Adrenal gland (tissue), 12 donors: ENCODE data around the gene GABRR1. TPM values are rescaled to one million over a fixed set of nuclear protein-coding genes. Genes with fewer than 3 reads are reported as not detected.
"Not testable (repeated sequence)": the region's sequence is repeated elsewhere in the genome, so short reads cannot be mapped to it uniquely, and the experiment has no call there.

ENCODE experiments used
- DNase-seq, 7 donors: peaks; one replicate each; pipeline ENCODE4 v3.0.0-alpha.2; 2019 to 2020
- H3K27ac ChIP-seq, 5 donors: fragments of 200-600 bp; sonication (generic) in 4 of 5; 1 replicate in 3 of 5; 2 replicates in 2 of 5; pipeline versions ENCODE4 v1.5.1 to v1.8.0; 2016 to 2020; ENCODE audit warnings: mild to moderate bottlenecking in 1 of 5
- H3K27me3 ChIP-seq: fragments of 200-600 bp; 2 replicates; pipeline ENCODE4 v1.8.0; 2021
- H3K36me3 ChIP-seq, 2 donors: fragments of 200-600 bp; replicated peaks in 1 of 2; 1 replicate in 1 of 2; 2 replicates in 1 of 2; pipeline versions ENCODE4 v1.5.1 to v1.8.0; 2018 to 2022
- H3K4me1 ChIP-seq, 2 donors: fragments of 200-600 bp; replicated peaks in 1 of 2; 1 replicate in 1 of 2; 2 replicates in 1 of 2; pipeline versions ENCODE4 v1.5.1 to v1.8.0; 2018 to 2021
- H3K4me3 ChIP-seq, 4 donors: fragments of 200-600 bp; sonication (generic) in 3 of 4; one replicate each; pipeline ENCODE4 v1.5.1; 2016 to 2018
- H3K9me3 ChIP-seq, 3 donors: fragments of 200-600 bp; sonication (generic) in 1 of 3; replicated peaks in 1 of 3; 1 replicate in 2 of 3; 2 replicates in 1 of 3; pipeline versions ENCODE4 v1.5.1 to v1.8.0; 2016 to 2021
- POLR2A ChIP-seq, 2 donors: fragments of 450-650 bp; IDR thresholded peaks; one replicate each; pipeline ENCODE4 v1.6.1; 2017; ENCODE audit warnings: antibody characterized with exemption in 2 of 2, mild to moderate bottlenecking in 2 of 2, moderate library complexity in 1 of 2
- WGBS, 4 donors: extraction: QIAGEN DNeasy Blood & Tissue Kit in 2 of 4; methylation state at CpG; one replicate each; pipeline versions ENCODE4 v1.1.5 to v1.1.7; 2013 to 2017; 5-methylcytosine and 5-hydroxymethylcytosine counted together
- intact Hi-C, 2 donors: fragments of 100-400 bp; cut with DNase I; formaldehyde crosslinking; loops; one replicate each; pipeline versions ENCODE4 v1.14.1 to v1.15.0; 2022 to 2023
- polyA plus RNA-seq, 3 donors: library from polyadenylated mRNA; stranded (reverse); fragments of 200-250 nt in 2 of 3; fragments of 350-450 nt in 1 of 3; fragmentation: Illumina TruSeq in 1 of 3; extraction: RNeasy Lipid Tissue Mini Kit (QIAGEN cat#74804) in 1 of 3; gene quantifications; one replicate each; pipeline ENCODE4 v1.2.3, GENCODE V29; 2013 to 2014
- total RNA-seq, 9 donors: library from RNA; depleted of rRNA in 4 of 9; stranded (reverse); fragments of >200 nt in 4 of 9; fragments of 120-200 nt in 1 of 9; fragmentation: NEBNext Ultra II Directional in 1 of 9; extraction: Animal tissue kit (Norgen Biotek cat#: 25700) in 1 of 9; gene quantifications; one replicate each; pipeline versions ENCODE4 v1.1.0 to v1.2.4, GENCODE V29; 2013 to 2023
- TF ChIP-seq, protein P1 (sequence below), 6 experiments: fragments of 450-650 bp in 4 of 6; fragments of 200-600 bp in 2 of 6; sonication (generic) in 1 of 6; IDR thresholded peaks; 1 replicate in 5 of 6; 2 replicates in 1 of 6; pipeline versions ENCODE4 v1.5.1 to v1.8.0; 2016 to 2021; ENCODE audit warnings: antibody characterized with exemption in 6 of 6, mild to moderate bottlenecking in 2 of 6, moderate library complexity in 1 of 6
- donor health status: healthy with polysubstance abuse.
- donor health status: Bipolar disorder and iron deficiency.
- donor health status: DM: yes; HTN: yes; CAD: no.
- donor health status: DM: no; HTN: no; CAD: no.
- donor health status: DM: no; HTN: no; CAD: no.
- donor health status: DM: yes; HTN: yes; CAD: no.

The GABRR1 gene
- total and polyA plus RNA-seq, 12 donors = 0.06 TPM; not detected in 11

DNA sequence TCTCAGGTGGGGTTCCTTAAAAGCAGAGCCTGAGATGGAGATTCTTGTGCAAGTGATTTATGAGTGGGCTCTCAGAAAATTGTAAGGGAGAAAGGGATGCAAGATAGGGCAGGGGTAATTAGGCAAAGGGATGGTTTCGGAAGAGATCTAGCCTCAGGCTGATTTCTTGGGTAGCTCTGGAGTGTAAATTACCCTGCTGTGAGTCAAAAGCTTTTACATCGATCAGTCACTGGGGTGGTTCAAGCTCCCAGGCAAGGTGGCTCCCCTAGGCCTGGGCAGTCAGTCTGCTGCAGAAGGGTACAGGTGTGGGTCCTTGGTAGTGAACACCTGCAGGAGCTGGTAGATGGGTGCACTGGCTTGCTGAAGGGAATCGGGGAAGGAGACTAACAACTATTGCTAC is 82.4 kb downstream of the GABRR1 start:
- Histone ChIP-seq H3K4me3 (no peak overlapping the region), H3K4me1 (no peaks in the 10 kb centered on the region), H3K27me3 (no peaks in the 10 kb centered on the region), H3K9me3 (no peaks in the 10 kb centered on the region), H3K36me3 (no peaks in the 10 kb centered on the region), H3K27ac (no peak overlapping the region)
- TF ChIP-seq, protein P1, sequence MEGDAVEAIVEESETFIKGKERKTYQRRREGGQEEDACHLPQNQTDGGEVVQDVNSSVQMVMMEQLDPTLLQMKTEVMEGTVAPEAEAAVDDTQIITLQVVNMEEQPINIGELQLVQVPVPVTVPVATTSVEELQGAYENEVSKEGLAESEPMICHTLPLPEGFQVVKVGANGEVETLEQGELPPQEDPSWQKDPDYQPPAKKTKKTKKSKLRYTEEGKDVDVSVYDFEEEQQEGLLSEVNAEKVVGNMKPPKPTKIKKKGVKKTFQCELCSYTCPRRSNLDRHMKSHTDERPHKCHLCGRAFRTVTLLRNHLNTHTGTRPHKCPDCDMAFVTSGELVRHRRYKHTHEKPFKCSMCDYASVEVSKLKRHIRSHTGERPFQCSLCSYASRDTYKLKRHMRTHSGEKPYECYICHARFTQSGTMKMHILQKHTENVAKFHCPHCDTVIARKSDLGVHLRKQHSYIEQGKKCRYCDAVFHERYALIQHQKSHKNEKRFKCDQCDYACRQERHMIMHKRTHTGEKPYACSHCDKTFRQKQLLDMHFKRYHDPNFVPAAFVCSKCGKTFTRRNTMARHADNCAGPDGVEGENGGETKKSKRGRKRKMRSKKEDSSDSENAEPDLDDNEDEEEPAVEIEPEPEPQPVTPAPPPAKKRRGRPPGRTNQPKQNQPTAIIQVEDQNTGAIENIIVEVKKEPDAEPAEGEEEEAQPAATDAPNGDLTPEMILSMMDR (IDR thresholded peaks at IDR 0.05) = no peak
- TF ChIP-seq POLR2A (IDR thresholded peaks at IDR 0.05) = no peak
- intact Hi-C loops = no loop called here
- 84 to 89% (median 86%) methylated on average over 3 of the region's 3 CpGs for WGBS, 4 donors
- DNase-seq = no peak

DNA sequence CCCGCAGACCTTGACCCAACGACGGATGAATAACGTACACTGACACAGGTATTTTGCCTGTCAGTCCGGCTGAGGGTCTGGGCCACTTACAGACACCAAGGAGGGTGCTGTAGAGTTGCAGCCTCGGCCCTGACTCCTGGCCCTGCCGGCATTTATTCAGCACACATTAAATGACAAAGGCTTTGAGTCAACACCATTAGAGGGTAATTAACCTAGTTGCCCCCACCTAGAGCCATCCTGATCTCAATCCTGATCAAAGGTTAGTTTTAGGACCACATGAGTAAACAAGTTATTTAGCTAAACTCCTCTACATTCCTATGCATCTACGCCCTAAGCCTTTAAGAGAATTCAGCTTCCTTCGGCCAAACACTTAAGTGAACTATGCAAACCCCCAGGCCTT is 83.2 kb downstream of the GABRR1 start:
- no peaks in the 10 kb centered on the region for H3K27me3 ChIP-seq
- no peaks in the 10 kb centered on the region for H3K36me3 ChIP-seq
- TF ChIP-seq, protein P1 (IDR thresholded peaks at IDR 0.05) = no peak
- TF ChIP-seq POLR2A (IDR thresholded peaks at IDR 0.05) = no peak
- H3K4me3 ChIP-seq = no peak overlapping the region
- no peaks in the 10 kb centered on the region for H3K9me3 ChIP-seq
- no peaks in the 10 kb centered on the region for H3K4me1 ChIP-seq
- WGBS, 4 donors = 88 to 94% (median 91%) methylated on average over 8 to 9 of the region's 9 CpGs
- intact Hi-C loops = no loop called here
- no peak for DNase-seq
- no peak overlapping the region for H3K27ac ChIP-seq

DNA sequence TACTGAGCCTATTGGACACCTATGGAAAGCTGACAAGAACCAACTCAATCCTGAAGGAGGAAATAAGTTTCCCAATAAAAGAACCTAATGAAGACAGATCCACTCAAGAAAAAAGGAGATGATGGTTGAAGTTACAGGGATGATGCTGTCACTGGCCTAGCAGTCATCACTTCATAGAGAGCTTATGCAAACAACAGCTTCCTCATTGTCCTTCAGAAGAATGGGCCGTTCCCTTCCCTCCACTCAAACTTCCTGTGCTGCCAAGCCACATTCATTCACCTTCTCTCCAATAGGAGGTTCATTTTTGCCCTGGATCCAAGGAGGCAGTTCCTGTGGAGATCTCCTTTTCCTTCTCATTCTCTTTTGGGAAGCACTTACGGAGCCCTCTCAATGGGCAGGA is 85.1 kb downstream of the GABRR1 start:
- no peaks in the 10 kb centered on the region for H3K9me3 ChIP-seq
- H3K4me3 ChIP-seq = no peak overlapping the region
- no peaks in the 10 kb centered on the region for H3K4me1 ChIP-seq
- no peaks in the 10 kb centered on the region for H3K36me3 ChIP-seq
- WGBS, 4 donors = 72 to 89% (median 85%) methylated on average over 2 of the region's 2 CpGs
- H3K27me3 ChIP-seq = no peaks in the 10 kb centered on the region
- no peak overlapping the region for H3K27ac ChIP-seq
- intact Hi-C loops = no loop called here
- TF ChIP-seq POLR2A (IDR thresholded peaks at IDR 0.05) = no peak
- TF ChIP-seq, protein P1 (IDR thresholded peaks at IDR 0.05) = no peak
- DNase-seq = no peak

DNA sequence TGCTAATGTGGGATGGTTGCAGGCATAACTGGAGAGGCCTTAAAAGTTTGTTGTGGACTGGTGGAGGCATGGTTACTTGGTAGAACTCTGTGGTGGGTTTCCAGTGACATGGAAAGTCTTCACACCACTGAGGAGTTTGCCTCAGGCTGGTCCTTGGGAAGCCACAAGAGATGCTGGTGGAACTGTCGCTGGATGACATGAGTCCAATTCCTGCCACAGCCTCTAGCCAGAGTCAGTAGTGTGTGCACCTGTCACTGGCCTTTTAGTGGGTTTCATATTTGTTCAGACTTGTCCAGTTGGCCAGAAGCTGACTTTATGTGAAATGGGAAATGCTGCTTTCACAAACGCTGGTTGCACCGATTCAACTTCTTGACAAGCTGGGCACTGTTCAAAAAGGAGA is 85.6 kb downstream of the GABRR1 start:
- DNase-seq = no peak
- Histone ChIP-seq H3K4me1 (no peaks in the 10 kb centered on the region), H3K9me3 (no peaks in the 10 kb centered on the region), H3K36me3 (no peaks in the 10 kb centered on the region), H3K27ac (no peak overlapping the region), H3K4me3 (no peak overlapping the region), H3K27me3 (no peaks in the 10 kb centered on the region)
- 94 to 98% (median 96%) methylated on average over 3 of the region's 3 CpGs for WGBS, 4 donors
- intact Hi-C loops = no loop called here
- TF ChIP-seq POLR2A (IDR thresholded peaks at IDR 0.05) = no peak
- TF ChIP-seq, protein P1 (IDR thresholded peaks at IDR 0.05) = no peak

DNA sequence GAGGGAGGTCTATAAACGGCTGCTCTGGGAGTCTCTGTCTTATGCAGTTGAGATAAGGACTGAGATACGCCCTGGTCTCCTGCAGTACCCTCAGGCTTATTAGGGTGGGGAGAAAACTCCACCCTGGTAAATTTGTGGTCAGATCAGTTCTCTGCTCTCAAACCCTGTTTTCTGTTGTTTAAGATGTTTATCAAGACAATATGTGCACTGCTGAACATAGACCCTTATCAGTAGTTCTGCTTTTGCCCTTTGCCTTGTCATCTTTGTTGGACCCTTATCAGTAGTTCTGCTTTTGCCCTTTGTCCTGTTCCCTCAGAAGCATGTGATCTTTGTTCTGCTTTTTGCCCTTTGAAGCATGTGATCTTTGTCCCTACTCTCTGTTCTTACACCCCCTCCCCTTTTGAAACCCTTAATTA is 88.9 kb downstream of the GABRR1 start:
- H3K27ac ChIP-seq, intact Hi-C loops, H3K4me3 ChIP-seq, H3K27me3 ChIP-seq, DNase-seq, H3K36me3 ChIP-seq, H3K4me1 ChIP-seq, H3K9me3 ChIP-seq: not testable (repeated sequence)
- 81 to 85% (median 84%) methylated on average over 2 of the region's 2 CpGs for WGBS, 4 donors
